Thyroid gland (tissue), 4 donors: ENCODE data around the gene HUWE1.

ENCODE experiments used
- POLR2A ChIP-seq, 2 donors: fragments of 450-650 bp; IDR thresholded peaks; one replicate each; pipeline ENCODE4 v1.6.1; 2017; ENCODE audit warnings: antibody characterized with exemption in 2 of 2, mild to moderate bottlenecking in 2 of 2, moderate library complexity in 1 of 2
- TF ChIP-seq, protein P1 (sequence below), 6 experiments: fragments of 200-600 bp in 3 of 6; fragments of 450-650 bp in 3 of 6; sonication (generic) in 3 of 6; IDR thresholded peaks; one replicate each; pipeline ENCODE4 v1.5.1; 2016 to 2019; ENCODE audit warnings: antibody characterized with exemption in 6 of 6, mild to moderate bottlenecking in 2 of 6, inconsistent platforms in 1 of 6, moderate library complexity in 1 of 6

- TF ChIP-seq, protein P1, sequence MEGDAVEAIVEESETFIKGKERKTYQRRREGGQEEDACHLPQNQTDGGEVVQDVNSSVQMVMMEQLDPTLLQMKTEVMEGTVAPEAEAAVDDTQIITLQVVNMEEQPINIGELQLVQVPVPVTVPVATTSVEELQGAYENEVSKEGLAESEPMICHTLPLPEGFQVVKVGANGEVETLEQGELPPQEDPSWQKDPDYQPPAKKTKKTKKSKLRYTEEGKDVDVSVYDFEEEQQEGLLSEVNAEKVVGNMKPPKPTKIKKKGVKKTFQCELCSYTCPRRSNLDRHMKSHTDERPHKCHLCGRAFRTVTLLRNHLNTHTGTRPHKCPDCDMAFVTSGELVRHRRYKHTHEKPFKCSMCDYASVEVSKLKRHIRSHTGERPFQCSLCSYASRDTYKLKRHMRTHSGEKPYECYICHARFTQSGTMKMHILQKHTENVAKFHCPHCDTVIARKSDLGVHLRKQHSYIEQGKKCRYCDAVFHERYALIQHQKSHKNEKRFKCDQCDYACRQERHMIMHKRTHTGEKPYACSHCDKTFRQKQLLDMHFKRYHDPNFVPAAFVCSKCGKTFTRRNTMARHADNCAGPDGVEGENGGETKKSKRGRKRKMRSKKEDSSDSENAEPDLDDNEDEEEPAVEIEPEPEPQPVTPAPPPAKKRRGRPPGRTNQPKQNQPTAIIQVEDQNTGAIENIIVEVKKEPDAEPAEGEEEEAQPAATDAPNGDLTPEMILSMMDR (IDR thresholded peaks at IDR 0.05): no peak
- TF ChIP-seq POLR2A (IDR thresholded peaks at IDR 0.05): no peak
Observed at GRCh38 chrX:53587795-53588420, 98.6 kb downstream of the HUWE1 start.
